ENCODE data around the gene BTBD18.

BTBD18 gene

GRCh38 chr11:57751176-57751575 lies 443 bp downstream of the BTBD18 start:
- no peaks in the 10 kb centered on the region for H3K27me3 ChIP-seq (replicated peaks; ENCODE audit: control insufficient read depth, insufficient read depth, low read length)
- H3K4me1 ChIP-seq (ENCODE audit: control insufficient read depth, insufficient read depth, low read length) = no peaks in the 10 kb centered on the region
- no peak overlapping the region for H3K9ac ChIP-seq (ENCODE audit: low read length)
- H3K4me3 ChIP-seq (ENCODE audit: low read length) = no peak overlapping the region
- DNase-seq (ENCODE audit: low read depth) = no peak
- H3K36me3 ChIP-seq (ENCODE audit: control insufficient read depth, insufficient read depth, low read length, severe bottlenecking) = peaks cover 16% of the 10 kb centered on the region
- no peaks in the 10 kb centered on the region for H3K9me3 ChIP-seq (ENCODE audit: control insufficient read depth, low read length)

GRCh38 chr11:57746920-57747319 lies 4.7 kb downstream of the BTBD18 start:
- H3K9me3 ChIP-seq (ENCODE audit: control insufficient read depth, low read length) = no peaks in the 10 kb centered on the region
- no peak overlapping the region for H3K9ac ChIP-seq (ENCODE audit: low read length)
- H3K4me1 ChIP-seq (ENCODE audit: control insufficient read depth, insufficient read depth, low read length) = peaks cover 36% of the 10 kb centered on the region
- H3K27me3 ChIP-seq (replicated peaks; ENCODE audit: control insufficient read depth, insufficient read depth, low read length) = no peaks in the 10 kb centered on the region
- H3K4me3 ChIP-seq (ENCODE audit: low read length) = no peak overlapping the region
- H3K36me3 ChIP-seq (ENCODE audit: control insufficient read depth, insufficient read depth, low read length, severe bottlenecking) = peaks cover 47% of the 10 kb centered on the region
- no peak for DNase-seq (ENCODE audit: low read depth)

GRCh38 chr11:57745206-57745605 lies 6.4 kb downstream of the BTBD18 start:
- Histone ChIP-seq H3K27me3 (replicated peaks; ENCODE audit: control insufficient read depth, insufficient read depth, low read length) (no peaks in the 10 kb centered on the region), H3K4me3 (ENCODE audit: low read length) (no peak overlapping the region), H3K9me3 (ENCODE audit: control insufficient read depth, low read length) (no peaks in the 10 kb centered on the region), H3K4me1 (ENCODE audit: control insufficient read depth, insufficient read depth, low read length) (peaks cover 42% of the 10 kb centered on the region), H3K9ac (ENCODE audit: low read length) (no peak overlapping the region), H3K36me3 (ENCODE audit: control insufficient read depth, insufficient read depth, low read length, severe bottlenecking) (peaks cover 43% of the 10 kb centered on the region)
- no peak for DNase-seq (ENCODE audit: low read depth)

- DNase-seq (ENCODE audit: low read depth) = no peak
- no peaks in the 10 kb centered on the region for H3K9me3 ChIP-seq (ENCODE audit: control insufficient read depth, low read length)
- H3K27me3 ChIP-seq (replicated peaks; ENCODE audit: control insufficient read depth, insufficient read depth, low read length) = no peaks in the 10 kb centered on the region
- peaks cover 50% of the 10 kb centered on the region for H3K36me3 ChIP-seq (ENCODE audit: control insufficient read depth, insufficient read depth, low read length, severe bottlenecking)
- peaks cover 42% of the 10 kb centered on the region for H3K4me1 ChIP-seq (ENCODE audit: control insufficient read depth, insufficient read depth, low read length)
- no peak overlapping the region for H3K4me3 ChIP-seq (ENCODE audit: low read length)
- no peak overlapping the region for H3K9ac ChIP-seq (ENCODE audit: low read length)
Measured at GRCh38 chr11:57744357-57744756, 7.3 kb downstream of the BTBD18 start.

- H3K9ac ChIP-seq (ENCODE audit: low read length) = peak overlapping the region; percentile 98
- H3K4me3 ChIP-seq (ENCODE audit: low read length) = peak overlapping the region; percentile 98
- peaks cover 66% of the 10 kb centered on the region for H3K36me3 ChIP-seq (ENCODE audit: control insufficient read depth, insufficient read depth, low read length, severe bottlenecking)
- H3K27me3 ChIP-seq (replicated peaks; ENCODE audit: control insufficient read depth, insufficient read depth, low read length) = no peaks in the 10 kb centered on the region
- DNase-seq (ENCODE audit: low read depth) = no peak
- H3K4me1 ChIP-seq (ENCODE audit: control insufficient read depth, insufficient read depth, low read length) = peaks cover 42% of the 10 kb centered on the region
- no peaks in the 10 kb centered on the region for H3K9me3 ChIP-seq (ENCODE audit: control insufficient read depth, low read length)
Measured at GRCh38 chr11:57742087-57742452, 9.5 kb downstream of the BTBD18 start.

- Histone ChIP-seq H3K36me3 (ENCODE audit: control insufficient read depth, insufficient read depth, low read length, severe bottlenecking) (peaks cover 59% of the 10 kb centered on the region), H3K4me1 (ENCODE audit: control insufficient read depth, insufficient read depth, low read length) (peaks cover 42% of the 10 kb centered on the region)
- DNase-seq (ENCODE audit: low read depth) = peak; percentile 98
Measured at GRCh38 chr11:57741132-57742086, 10.2 kb downstream of the BTBD18 start, which contains the start of gene SELENOH. Gene SELENOH, plus strand, starts transcription at chr11:57741491. Its CDS starts 105 bp downstream, at chr11:57741596.

GRCh38 chr11:57735619-57736298 lies 15.9 kb downstream of the BTBD18 start:
- no peak for DNase-seq (ENCODE audit: low read depth)
- Histone ChIP-seq H3K36me3 (ENCODE audit: control insufficient read depth, insufficient read depth, low read length, severe bottlenecking) (peaks cover 28% of the 10 kb centered on the region), H3K9ac (ENCODE audit: low read length) (no peak overlapping the region), H3K27me3 (replicated peaks; ENCODE audit: control insufficient read depth, insufficient read depth, low read length) (no peaks in the 10 kb centered on the region), H3K4me3 (ENCODE audit: low read length) (no peak overlapping the region), H3K9me3 (ENCODE audit: control insufficient read depth, low read length) (no peaks in the 10 kb centered on the region), H3K4me1 (ENCODE audit: control insufficient read depth, insufficient read depth, low read length) (peaks cover 3% of the 10 kb centered on the region)

More at GRCh38 chr11:57741132-57742086, 10.2 kb downstream of the BTBD18 start, which contains the start of gene SELENOH:
- Histone ChIP-seq H3K9ac (ENCODE audit: low read length) (peak within 1 kb of the TSS; percentile 98), H3K4me3 (ENCODE audit: low read length) (peak within 1 kb of the TSS; percentile 98), H3K27me3 (replicated peaks; ENCODE audit: control insufficient read depth, insufficient read depth, low read length) (no peaks in the 10 kb centered on the region), H3K9me3 (ENCODE audit: control insufficient read depth, low read length) (no peaks in the 10 kb centered on the region)

GRCh38 chr11:57732661-57733060 lies 19.0 kb downstream of the BTBD18 start:
- Histone ChIP-seq H3K27me3 (replicated peaks; ENCODE audit: control insufficient read depth, insufficient read depth, low read length) (no peaks in the 10 kb centered on the region), H3K4me3 (ENCODE audit: low read length) (no peak overlapping the region), H3K9ac (ENCODE audit: low read length) (no peak overlapping the region), H3K4me1 (ENCODE audit: control insufficient read depth, insufficient read depth, low read length) (no peaks in the 10 kb centered on the region), H3K36me3 (ENCODE audit: control insufficient read depth, insufficient read depth, low read length, severe bottlenecking) (peaks cover 4% of the 10 kb centered on the region), H3K9me3 (ENCODE audit: control insufficient read depth, low read length) (no peaks in the 10 kb centered on the region)
- DNase-seq (ENCODE audit: low read depth) = no peak

GRCh38 chr11:57729479-57729878 lies 22.1 kb downstream of the BTBD18 start:
- H3K36me3 ChIP-seq (ENCODE audit: control insufficient read depth, insufficient read depth, low read length, severe bottlenecking) = peaks cover 1% of the 10 kb centered on the region
- H3K4me3 ChIP-seq (ENCODE audit: low read length) = no peak overlapping the region
- no peaks in the 10 kb centered on the region for H3K9me3 ChIP-seq (ENCODE audit: control insufficient read depth, low read length)
- peaks cover 4% of the 10 kb centered on the region for H3K4me1 ChIP-seq (ENCODE audit: control insufficient read depth, insufficient read depth, low read length)
- no peaks in the 10 kb centered on the region for H3K27me3 ChIP-seq (replicated peaks; ENCODE audit: control insufficient read depth, insufficient read depth, low read length)
- H3K9ac ChIP-seq (ENCODE audit: low read length) = no peak overlapping the region
- no peak for DNase-seq (ENCODE audit: low read depth)

- no peaks in the 10 kb centered on the region for H3K27me3 ChIP-seq (replicated peaks; ENCODE audit: control insufficient read depth, insufficient read depth, low read length)
- no peak overlapping the region for H3K9ac ChIP-seq (ENCODE audit: low read length)
- H3K4me1 ChIP-seq (ENCODE audit: control insufficient read depth, insufficient read depth, low read length) = peaks cover 4% of the 10 kb centered on the region
- no peak for DNase-seq (ENCODE audit: low read depth)
- no peak overlapping the region for H3K4me3 ChIP-seq (ENCODE audit: low read length)
- no peaks in the 10 kb centered on the region for H3K9me3 ChIP-seq (ENCODE audit: control insufficient read depth, low read length)
- H3K36me3 ChIP-seq (ENCODE audit: control insufficient read depth, insufficient read depth, low read length, severe bottlenecking) = peaks cover 4% of the 10 kb centered on the region
Measured at GRCh38 chr11:57728829-57729228, 22.8 kb downstream of the BTBD18 start.

GRCh38 chr11:57727185-57727584 lies 24.4 kb downstream of the BTBD18 start:
- no peak for DNase-seq (ENCODE audit: low read depth)
- H3K36me3 ChIP-seq (ENCODE audit: control insufficient read depth, insufficient read depth, low read length, severe bottlenecking) = peaks cover 5% of the 10 kb centered on the region
- H3K27me3 ChIP-seq (replicated peaks; ENCODE audit: control insufficient read depth, insufficient read depth, low read length) = no peaks in the 10 kb centered on the region
- H3K9me3 ChIP-seq (ENCODE audit: control insufficient read depth, low read length) = no peaks in the 10 kb centered on the region
- no peak overlapping the region for H3K9ac ChIP-seq (ENCODE audit: low read length)
- peaks cover 4% of the 10 kb centered on the region for H3K4me1 ChIP-seq (ENCODE audit: control insufficient read depth, insufficient read depth, low read length)
- no peak overlapping the region for H3K4me3 ChIP-seq (ENCODE audit: low read length)
